Epidermal melanocyte (primary cell): ENCODE measurements around the gene ARMCX2.
"Not testable (repeated sequence)": the region's sequence is repeated elsewhere in the genome, so short reads cannot be mapped to it uniquely, and the experiment has no call there.

Experiments
- DNase-seq: peaks from one replicate; pipeline ENCODE4 v3.0.0; 2011; ENCODE audit warnings: low spot score; ENCODE audit not compliant: insufficient read length

ARMCX2 gene

GRCh38 chrX:101659601-101660063 lies at the start of gene ARMCX2:
ARMCX2 (minus strand) TSS chrX:101659850; CDS start chrX:101657588, 2,262 bp downstream.
- peak; percentile 22 for DNase-seq

GRCh38 chrX:101709384-101709783 lies 49.7 kb upstream of the ARMCX2 start:
- DNase-seq, result no peak

GRCh38 chrX:101708163-101708562 lies 48.5 kb upstream of the ARMCX2 start:
- DNase-seq, result no peak

- DNase-seq, result no peak
Measured at GRCh38 chrX:101693476-101693875, 33.8 kb upstream of the ARMCX2 start.

- DNase-seq, result no peak
Measured at GRCh38 chrX:101691835-101692234, 32.2 kb upstream of the ARMCX2 start.

GRCh38 chrX:101686574-101686973 lies 26.9 kb upstream of the ARMCX2 start:
- no peak for DNase-seq

GRCh38 chrX:101685923-101686322 lies 26.3 kb upstream of the ARMCX2 start:
- DNase-seq, result no peak

GRCh38 chrX:101682723-101683122 lies 23.1 kb upstream of the ARMCX2 start:
- no peak for DNase-seq

- DNase-seq, result no peak
Measured at GRCh38 chrX:101677028-101677427, 17.4 kb upstream of the ARMCX2 start.

GRCh38 chrX:101676571-101676970 lies 16.9 kb upstream of the ARMCX2 start:
- DNase-seq, result no peak

- no peak for DNase-seq
Measured at GRCh38 chrX:101668143-101668542, 8.5 kb upstream of the ARMCX2 start.

GRCh38 chrX:101658661-101659491 lies 774 bp downstream of the ARMCX2 start:
- DNase-seq, result peak; percentile 59

- DNase-seq, result no peak
Measured at GRCh38 chrX:101657495-101657894, 2.2 kb downstream of the ARMCX2 start.

GRCh38 chrX:101656817-101657216 lies 2.8 kb downstream of the ARMCX2 start:
- DNase-seq, result no peak

- no peak for DNase-seq
Measured at GRCh38 chrX:101655534-101655933, 4.1 kb downstream of the ARMCX2 start.

GRCh38 chrX:101647716-101648115 lies 11.9 kb downstream of the ARMCX2 start:
- DNase-seq, result not testable (repeated sequence)

GRCh38 chrX:101642093-101642492 lies 17.6 kb downstream of the ARMCX2 start:
- DNase-seq, result no peak

GRCh38 chrX:101639583-101639982 lies 20.1 kb downstream of the ARMCX2 start:
- no peak for DNase-seq

GRCh38 chrX:101619364-101619763 lies 40.3 kb downstream of the ARMCX2 start:
- no peak for DNase-seq

- DNase-seq, result peak; percentile 43
Measured at GRCh38 chrX:101617211-101618191, 42.1 kb downstream of the ARMCX2 start, which contains the start of gene ARMCX6. ARMCX6 (minus strand) TSS chrX:101618000; CDS start chrX:101616620, 1,380 bp downstream.

- no peak for DNase-seq
Measured at GRCh38 chrX:101605728-101606127, 53.9 kb downstream of the ARMCX2 start.
